Measurements from ENCODE around the gene PGD.
"Not testable (repeated sequence)": the region's sequence is repeated elsewhere in the genome, so short reads cannot be mapped to it uniquely, and the experiment has no call there.

Gene PGD

GRCh38 chr1:10438677-10439163 lies 39.9 kb downstream of the PGD start:
- DNase-seq: no peak

- DNase-seq: no peak
Measured at GRCh38 chr1:10440305-10440704, 41.4 kb downstream of the PGD start.

GRCh38 chr1:10440794-10441193 lies 41.9 kb downstream of the PGD start:
- DNase-seq: no peak

- no peak for DNase-seq
Measured at GRCh38 chr1:10444248-10444647, 45.4 kb downstream of the PGD start.

GRCh38 chr1:10444795-10445397 lies 46.0 kb downstream of the PGD start:
- DNase-seq: no peak

- DNase-seq: no peak
Measured at GRCh38 chr1:10446790-10447422, 48.0 kb downstream of the PGD start.

GRCh38 chr1:10449751-10450150 lies 50.9 kb downstream of the PGD start, which contains the start of gene CORT:
Gene CORT (plus strand): TSS chr1:10450031. CDS start chr1:10450224, 193 bp downstream.
- DNase-seq: no peak

- DNase-seq: no peak
Measured at GRCh38 chr1:10450156-10450814, 51.4 kb downstream of the PGD start.

GRCh38 chr1:10450836-10451235 lies 52.0 kb downstream of the PGD start:
- no peak for DNase-seq

- DNase-seq: no peak
Measured at GRCh38 chr1:10451287-10451686, 52.4 kb downstream of the PGD start.

GRCh38 chr1:10456048-10456447 lies 57.2 kb downstream of the PGD start:
- no peak for DNase-seq

GRCh38 chr1:10456661-10457060 lies 57.8 kb downstream of the PGD start:
- no peak for DNase-seq

GRCh38 chr1:10457462-10457861 lies 58.6 kb downstream of the PGD start:
- DNase-seq: not testable (repeated sequence)

GRCh38 chr1:10457875-10458274 lies 59.0 kb downstream of the PGD start:
- DNase-seq: no peak

- DNase-seq: no peak
Measured at GRCh38 chr1:10459184-10459583, 60.3 kb downstream of the PGD start.

- DNase-seq: no peak
Measured at GRCh38 chr1:10467078-10467477, 68.2 kb downstream of the PGD start.

GRCh38 chr1:10470043-10470442 lies 71.2 kb downstream of the PGD start:
- no peak for DNase-seq

All from activated gamma-delta T cell treated with Interleukin-2 at 50 U/mL for 16 hours (primary cell).